GM23338 (cell line): ENCODE measurements around the gene CXXC1. TPM values are rescaled to one million over a fixed set of nuclear protein-coding genes. Genes with fewer than 3 reads are reported as not detected.

Experiments
- ATAC-seq: fragments of 200-7000 bp; cut with Tn5 transposase; 3 replicates; pipeline ENCODE4 v1.9.1; 2020
- DNase-seq: peaks from one replicate; pipeline ENCODE4 v3.0.0-alpha.2; 2015; ENCODE audit warnings: low spot score
- H2AFZ ChIP-seq: fragments of 200-600 bp; sonication (generic); 2 replicates; pipeline ENCODE4 v1.8.0; 2016; ENCODE audit warnings: antibody characterized with exemption, mild to moderate bottlenecking, moderate library complexity
- H3F3A ChIP-seq: fragments of 200-600 bp; sonication (generic); replicated peaks from 2 replicates; pipeline ENCODE4 v1.8.0; 2017; ENCODE audit warnings: antibody characterized with exemption, mixed run types, low read depth
- H3K27ac ChIP-seq: fragments of 200-600 bp; sonication (generic); 2 replicates; pipeline ENCODE4 v1.6.1; 2016; ENCODE audit warnings: low read depth
- H3K27me3 ChIP-seq: fragments of 200-600 bp; sonication (generic); 2 replicates; pipeline ENCODE4 v1.8.0; 2016; ENCODE audit warnings: mild to moderate bottlenecking, mixed run types, moderate library complexity; ENCODE audit not compliant: insufficient read depth
- H3K36me3 ChIP-seq: fragments of 200-600 bp; sonication (generic); 2 replicates; pipeline ENCODE4 v1.8.0; 2016; ENCODE audit warnings: mild to moderate bottlenecking; ENCODE audit not compliant: insufficient read depth
- H3K4me1 ChIP-seq: fragments of 200-600 bp; sonication (generic); 2 replicates; pipeline ENCODE4 v1.8.0; 2016; ENCODE audit warnings: mild to moderate bottlenecking, moderate library complexity; ENCODE audit not compliant: insufficient read depth
- H3K4me2 ChIP-seq: fragments of 200-600 bp; sonication (generic); 2 replicates; pipeline ENCODE4 v1.7.1; 2017; ENCODE audit warnings: mixed run types
- H3K4me3 ChIP-seq: fragments of 200-600 bp; sonication (generic); 2 replicates; pipeline ENCODE4 v1.6.1; 2016; ENCODE audit warnings: mixed run types
- H3K79me2 ChIP-seq: fragments of 200-600 bp; sonication (generic); replicated peaks from 2 replicates; pipeline ENCODE4 v1.8.0; 2017; ENCODE audit warnings: mild to moderate bottlenecking; ENCODE audit not compliant: insufficient read depth
- H3K9me2 ChIP-seq: fragments of 200-600 bp; sonication (generic); 2 replicates; pipeline ENCODE4 v1.8.0; 2017; ENCODE audit not compliant: insufficient read depth
- H4K20me1 ChIP-seq: fragments of 200-600 bp; sonication (generic); replicated peaks from 2 replicates; pipeline ENCODE4 v1.8.0; 2017; ENCODE audit warnings: mild to moderate bottlenecking; ENCODE audit not compliant: insufficient read depth
- H3K27ac Mint-ChIP-seq: 2 replicates; pipeline ENCODE4 v1.8.0; 2020; ENCODE audit warnings: inconsistent platforms, mild to moderate bottlenecking, moderate library complexity, mixed read lengths
- H3K27me3 Mint-ChIP-seq: 3 replicates; pipeline ENCODE4 v1.8.0; 2022; ENCODE audit warnings: low read depth, mild to moderate bottlenecking, moderate library complexity, mixed read lengths, inconsistent platforms; ENCODE audit not compliant: insufficient read depth, poor library complexity
- H3K36me3 Mint-ChIP-seq: 3 replicates; pipeline ENCODE4 v1.8.0; 2021; ENCODE audit warnings: low read depth, mild to moderate bottlenecking, inconsistent platforms, moderate library complexity, mixed read lengths
- H3K4me1 Mint-ChIP-seq: 3 replicates; pipeline ENCODE4 v1.8.0; 2020; ENCODE audit warnings: mild to moderate bottlenecking, inconsistent platforms, mixed read lengths
- H3K4me3 Mint-ChIP-seq: 3 replicates; pipeline ENCODE4 v1.8.0; 2021; ENCODE audit warnings: moderate library complexity, mild to moderate bottlenecking, inconsistent platforms, mixed read lengths
- H3K9me3 Mint-ChIP-seq: 3 replicates; pipeline ENCODE4 v1.8.0; 2020; ENCODE audit warnings: moderate library complexity, mild to moderate bottlenecking, inconsistent platforms, mixed read lengths
- CREB1 ChIP-seq: fragments of 250-450 bp; sonication (Bioruptor Pico); IDR thresholded peaks from 2 replicates; pipeline ENCODE4 v1.5.0; 2020; ENCODE audit warnings: low read depth, mild to moderate bottlenecking, moderate library complexity
- CTCF ChIP-seq, 2 experiments: fragments of 200-600 bp in 1 of 2; sonication (generic) in 1 of 2; conservative IDR thresholded peaks; 2 replicates each; pipeline versions ENCODE4 v1.5.1 to v1.6.1; 2016 to 2017; ENCODE audit warnings: antibody characterized with exemption in 2 of 2, low read depth in 2 of 2, mild to moderate bottlenecking in 2 of 2, moderate library complexity in 1 of 2
- EZH2 ChIP-seq: fragments of 200-600 bp; sonication (generic); IDR thresholded peaks from one replicate; pipeline ENCODE4 v1.8.0; 2017; ENCODE audit warnings: antibody characterized with exemption, mild to moderate bottlenecking, low read depth; ENCODE audit not compliant: unreplicated experiment
- JUNB ChIP-seq: IDR thresholded peaks from one replicate; pipeline ENCODE4 v1.6.1; 2016; ENCODE audit warnings: antibody characterized with exemption; ENCODE audit not compliant: unreplicated experiment
- POLR2AphosphoS5 ChIP-seq: IDR thresholded peaks from 2 replicates; pipeline ENCODE4 v1.6.1; 2016; ENCODE audit warnings: antibody characterized with exemption, low read depth
- STAT1 ChIP-seq: IDR thresholded peaks from one replicate; pipeline ENCODE4 v1.6.1; 2016; ENCODE audit warnings: antibody characterized with exemption; ENCODE audit not compliant: unreplicated experiment
- ZNF114 ChIP-seq: fragments of 250-450 bp; sonication (Bioruptor Pico); IDR thresholded peaks from 2 replicates; pipeline ENCODE4 v1.5.0; 2020; ENCODE audit warnings: mild to moderate bottlenecking, moderate library complexity
- ZNF331 ChIP-seq: fragments of 250-450 bp; sonication (Bioruptor Pico); IDR thresholded peaks from 2 replicates; pipeline ENCODE4 v1.5.0; 2020; ENCODE audit warnings: low read depth, mild to moderate bottlenecking, moderate library complexity
- ZNF462 ChIP-seq: fragments of 250-450 bp; sonication (Bioruptor Pico); IDR thresholded peaks from 2 replicates; pipeline ENCODE4 v1.5.0; 2020; ENCODE audit warnings: mild to moderate bottlenecking, moderate library complexity
- polyA plus RNA-seq: library from polyadenylated mRNA; unstranded; fragments of >200 nt; fragmentation: Nextera tagmentation; extraction: Ambion mirVana; gene quantifications from 2 replicates; pipeline ENCODE4 v1.2.1, GENCODE V29; 2016
- total RNA-seq: library from RNA; depleted of rRNA; stranded (reverse); fragments of >200 nt; shearing (Covaris generic); gene quantifications from 2 replicates; pipeline ENCODE4 v1.2.3, GENCODE V29; 2014

Gene CXXC1
- total and polyA plus RNA-seq, 2 experiments from 2014 or later: 59.0 to 74.3 TPM

GRCh38 chr18:50275503-50276036 is 11.9 kb downstream of the CXXC1 start (continued):
- TF ChIP-seq CTCF (conservative IDR thresholded peaks at IDR 0.05; ENCODE audit: low read depth in 2 of 2) (no peak), STAT1 (no peak), ZNF114 (CRISPR knock-in tag) (no peak), EZH2 (no peak)

- Histone ChIP-seq H2AFZ (no peak overlapping the region), H3F3A (no peaks in the 10 kb centered on the region), H3K9me2 (no peaks in the 10 kb centered on the region), H3K27me3 (no peaks in the 10 kb centered on the region), H4K20me1 (no peaks in the 10 kb centered on the region; the same call in 1 of the 2 replicates), H3K79me2 (peaks cover 14% of the 10 kb centered on the region), H3K4me2 (no peak overlapping the region), H3K4me1 (no peaks in the 10 kb centered on the region), H3K27ac (no peak overlapping the region), H3K4me3 (no peak overlapping the region), H3K36me3 (peaks cover 8% of the 10 kb centered on the region; the same call in 1 of the 2 replicates)
- no peak overlapping the region for H3K27ac Mint-ChIP-seq
- H3K27me3 Mint-ChIP-seq: peaks cover 2% of the 10 kb centered on the region
- peaks cover 59% of the 10 kb centered on the region for H3K36me3 Mint-ChIP-seq
- no peak for ATAC-seq
- no peaks in the 10 kb centered on the region; the same call in 2 of the 3 replicates for H3K4me1 Mint-ChIP-seq
- no peaks in the 10 kb centered on the region; the same call in 2 of the 3 replicates for H3K9me3 Mint-ChIP-seq
- no peak for TF ChIP-seq POLR2AphosphoS5
- H3K4me3 Mint-ChIP-seq: no peak overlapping the region; the same call in 2 of the 3 replicates
- DNase-seq: no peak
Measured at GRCh38 chr18:50274941-50275340, 12.6 kb downstream of the CXXC1 start.

- Histone ChIP-seq H3K27me3 (no peaks in the 10 kb centered on the region), H2AFZ (no peak overlapping the region), H3K9me2 (no peaks in the 10 kb centered on the region), H3K4me2 (no peak overlapping the region), H3K27ac (no peak overlapping the region), H3K4me3 (no peak overlapping the region), H4K20me1 (no peaks in the 10 kb centered on the region; the same call in 1 of the 2 replicates), H3K79me2 (peaks cover 8% of the 10 kb centered on the region), H3F3A (no peaks in the 10 kb centered on the region), H3K4me1 (no peaks in the 10 kb centered on the region), H3K36me3 (peaks cover 8% of the 10 kb centered on the region; the same call in 1 of the 2 replicates)
- no peaks in the 10 kb centered on the region; the same call in 2 of the 3 replicates for H3K9me3 Mint-ChIP-seq
- H3K4me3 Mint-ChIP-seq: no peak overlapping the region
- no peaks in the 10 kb centered on the region; the same call in 2 of the 3 replicates for H3K4me1 Mint-ChIP-seq
- DNase-seq (no peak), ATAC-seq (no peak)
- H3K27ac Mint-ChIP-seq: no peak overlapping the region
- H3K36me3 Mint-ChIP-seq: peaks cover 61% of the 10 kb centered on the region
- peaks cover 2% of the 10 kb centered on the region for H3K27me3 Mint-ChIP-seq
- TF ChIP-seq EZH2 (no peak), ZNF462 (no peak), CREB1 (CRISPR knock-in tag) (no peak), POLR2AphosphoS5 (no peak), JUNB (no peak), ZNF331 (CRISPR knock-in tag) (no peak), CTCF (conservative IDR thresholded peaks at IDR 0.05; ENCODE audit: low read depth in 2 of 2) (no peak), STAT1 (no peak)
Measured at GRCh38 chr18:50274044-50274442, 13.4 kb downstream of the CXXC1 start.
